Bronchial epithelial cell (primary cell): ENCODE measurements around the gene LCN1. TPM values are rescaled to one million over a fixed set of nuclear protein-coding genes. Genes with fewer than 3 reads are reported as not detected.

ENCODE experiments used
- DNase-seq: peaks from one replicate; pipeline ENCODE4 v3.0.0-alpha.2; 2010; ENCODE audit warnings: low read depth
- FAIRE-seq: peaks from 2 replicates; lab custom pipeline; 2011; peaks lifted over from hg19 to GRCh38; lab: Jason Lieb, UNC
- H3K27me3 ChIP-seq: 2 replicates; pipeline ENCODE4 v1.5.1; 2011; ENCODE audit warnings: low read length; ENCODE audit not compliant: control insufficient read depth, insufficient read depth
- H3K36me3 ChIP-seq: 2 replicates; pipeline ENCODE4 v1.5.1; 2011; ENCODE audit warnings: low read length; ENCODE audit not compliant: control insufficient read depth, insufficient read depth
- H3K4me3 ChIP-seq: 2 replicates; pipeline ENCODE4 v1.5.1; 2011; ENCODE audit warnings: mild to moderate bottlenecking, low read depth, low read length, control low read depth
- total RNA-seq: library from RNA; depleted of rRNA; stranded (reverse); fragments of >200 nt; gene quantifications from 2 replicates; pipeline ENCODE4 v1.2.1, GENCODE V29; 2014
- TF ChIP-seq, protein P1 (sequence below): IDR thresholded peaks from 2 replicates; pipeline ENCODE4 v1.5.1; 2011; ENCODE audit warnings: mild to moderate bottlenecking, moderate library complexity, low read length, control low read depth, inconsistent platforms; ENCODE audit not compliant: insufficient read depth, severe bottlenecking

The LCN1 gene
- total RNA-seq, 1 donor from 2014 or later = not detected

DNA sequence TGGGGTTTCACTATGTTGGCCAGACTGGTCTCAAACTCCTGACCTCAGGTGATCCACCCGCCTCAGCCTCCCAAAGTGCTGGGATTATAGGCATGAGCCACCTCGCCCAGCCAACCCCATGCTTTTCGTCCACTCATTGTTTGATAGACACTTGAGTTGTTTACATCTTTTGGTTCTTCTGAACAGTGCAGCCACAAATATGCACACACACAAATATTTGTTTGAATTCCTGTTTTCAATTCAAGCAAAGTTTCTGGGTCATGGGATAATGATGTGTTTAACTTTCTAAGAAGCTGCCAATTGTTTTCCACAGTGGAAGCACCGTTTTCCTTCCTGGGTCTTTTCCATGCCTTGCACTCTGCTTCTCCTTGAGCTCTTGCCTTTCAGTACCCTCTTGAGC lies 33.5 kb downstream of the LCN1 start:
- no peak for DNase-seq
- H3K27me3 ChIP-seq = no peaks in the 10 kb centered on the region

DNA sequence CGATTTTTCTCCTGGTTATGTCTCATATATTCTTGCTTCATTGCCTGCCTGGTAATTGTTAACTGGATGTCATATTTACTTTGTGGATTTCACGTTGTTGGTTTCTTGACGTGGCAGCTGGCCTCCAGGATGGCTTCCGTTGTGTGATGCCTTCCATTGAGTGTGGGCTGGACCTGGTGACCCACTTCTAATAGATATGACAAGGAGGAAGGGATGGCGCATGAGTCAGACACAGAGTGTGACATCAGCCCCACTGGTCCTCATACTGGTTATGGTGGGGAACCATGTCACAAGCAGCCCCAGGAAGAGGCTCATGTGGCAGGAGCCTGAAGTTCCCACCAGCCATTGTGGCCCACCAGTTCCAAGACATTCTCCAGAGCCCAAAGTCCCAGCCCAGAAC lies 34.0 kb downstream of the LCN1 start:
- TF ChIP-seq, protein P1, sequence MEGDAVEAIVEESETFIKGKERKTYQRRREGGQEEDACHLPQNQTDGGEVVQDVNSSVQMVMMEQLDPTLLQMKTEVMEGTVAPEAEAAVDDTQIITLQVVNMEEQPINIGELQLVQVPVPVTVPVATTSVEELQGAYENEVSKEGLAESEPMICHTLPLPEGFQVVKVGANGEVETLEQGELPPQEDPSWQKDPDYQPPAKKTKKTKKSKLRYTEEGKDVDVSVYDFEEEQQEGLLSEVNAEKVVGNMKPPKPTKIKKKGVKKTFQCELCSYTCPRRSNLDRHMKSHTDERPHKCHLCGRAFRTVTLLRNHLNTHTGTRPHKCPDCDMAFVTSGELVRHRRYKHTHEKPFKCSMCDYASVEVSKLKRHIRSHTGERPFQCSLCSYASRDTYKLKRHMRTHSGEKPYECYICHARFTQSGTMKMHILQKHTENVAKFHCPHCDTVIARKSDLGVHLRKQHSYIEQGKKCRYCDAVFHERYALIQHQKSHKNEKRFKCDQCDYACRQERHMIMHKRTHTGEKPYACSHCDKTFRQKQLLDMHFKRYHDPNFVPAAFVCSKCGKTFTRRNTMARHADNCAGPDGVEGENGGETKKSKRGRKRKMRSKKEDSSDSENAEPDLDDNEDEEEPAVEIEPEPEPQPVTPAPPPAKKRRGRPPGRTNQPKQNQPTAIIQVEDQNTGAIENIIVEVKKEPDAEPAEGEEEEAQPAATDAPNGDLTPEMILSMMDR = no peak
- Histone ChIP-seq H3K36me3 (no peaks in the 10 kb centered on the region), H3K4me3 (no peak overlapping the region), H3K27me3 (no peaks in the 10 kb centered on the region)
- DNase-seq (no peak), FAIRE-seq (no peak)

More for the DNA sequence above, 33.5 kb downstream of the LCN1 start:
- Histone ChIP-seq H3K36me3 (no peaks in the 10 kb centered on the region), H3K4me3 (no peak overlapping the region)
- FAIRE-seq = no peak
- TF ChIP-seq, protein P1 = no peak

- DNase-seq (no peak), FAIRE-seq (no peak)
- no peaks in the 10 kb centered on the region for H3K27me3 ChIP-seq
- no peaks in the 10 kb centered on the region for H3K36me3 ChIP-seq
- no peak overlapping the region for H3K4me3 ChIP-seq
- TF ChIP-seq, protein P1 = no peak
These were observed 34.7 kb downstream of the LCN1 start for GRCh38 chr9:135555910-135556309.

DNA sequence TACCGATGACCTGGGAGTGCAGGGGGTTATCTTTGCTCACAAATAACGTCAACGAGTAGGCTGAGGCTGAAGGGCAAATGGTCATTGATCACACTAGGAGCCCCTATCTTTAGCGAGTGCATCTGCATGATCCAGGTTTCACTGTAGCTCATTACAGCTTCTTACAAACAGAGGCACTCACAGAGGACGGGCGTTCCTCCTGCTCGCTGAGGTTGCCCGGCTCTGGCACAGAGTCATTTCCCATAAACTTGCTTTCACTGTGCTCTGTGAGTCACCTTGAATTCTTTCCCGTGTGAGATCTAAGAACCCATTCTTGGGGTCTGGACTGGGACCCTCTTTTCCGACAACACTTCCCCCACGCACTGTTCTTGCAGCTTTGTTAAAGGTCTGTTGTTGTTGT lies 38.4 kb downstream of the LCN1 start:
- FAIRE-seq = no peak
- Histone ChIP-seq H3K27me3 (no peaks in the 10 kb centered on the region), H3K4me3 (no peak overlapping the region), H3K36me3 (no peaks in the 10 kb centered on the region)
- no peak for DNase-seq
- TF ChIP-seq, protein P1 = no peak

DNA sequence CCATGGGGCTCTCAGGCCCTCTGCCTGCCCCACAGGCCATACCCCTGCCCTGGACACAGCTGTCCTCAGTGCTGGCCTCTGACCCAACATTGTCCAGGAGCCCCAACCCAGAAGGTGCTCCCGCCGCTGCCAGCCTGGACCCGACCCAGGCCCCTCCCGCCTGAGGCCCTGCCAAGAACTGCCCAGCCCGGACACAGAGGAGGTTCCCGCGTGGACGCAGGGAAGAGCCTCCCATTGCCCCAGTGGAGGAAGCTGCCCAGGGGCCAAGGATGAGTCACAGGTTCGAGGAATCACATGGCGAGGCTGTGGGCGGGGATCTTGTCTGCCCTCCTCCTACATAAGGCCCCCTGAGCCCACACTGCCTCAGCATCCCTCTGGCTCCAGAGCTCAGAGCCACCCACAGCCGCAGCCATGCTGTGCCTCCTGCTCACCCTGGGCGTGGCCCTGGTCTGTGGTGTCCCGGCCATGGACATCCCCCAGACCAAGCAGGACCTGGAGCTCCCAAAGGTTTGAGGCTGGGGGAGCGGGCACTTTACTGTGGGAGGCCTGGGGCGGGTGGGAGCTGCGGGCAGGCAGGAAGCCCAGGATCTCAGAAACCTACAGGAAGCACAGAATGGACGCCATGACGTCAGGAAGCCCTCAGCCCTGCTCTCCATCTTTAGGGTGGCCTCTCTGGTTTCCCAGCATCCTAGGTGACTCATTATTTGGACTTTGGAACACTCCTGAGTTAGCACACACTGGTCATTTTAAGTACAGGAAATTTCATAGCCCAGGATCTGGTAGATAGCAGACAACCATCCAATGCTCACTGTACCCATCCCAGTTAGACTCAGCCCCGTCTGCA lies 40.4 kb downstream of the LCN1 start, which contains the start of gene PAEP:
TSS of gene PAEP (plus strand) at position 366 of the 844 bp plus-strand sequence.
- FAIRE-seq (no peak), DNase-seq (no peak)

More for the DNA sequence above, 40.4 kb downstream of the LCN1 start, which contains the start of gene PAEP:
- Histone ChIP-seq H3K36me3 (no peaks in the 10 kb centered on the region), H3K27me3 (no peaks in the 10 kb centered on the region), H3K4me3 (no peak within 1 kb of the TSS)
- TF ChIP-seq, protein P1 = no peak
